GM12878 (cell line): ENCODE results near the gene MAML3. TPM values are rescaled to one million over a fixed set of nuclear protein-coding genes. Genes with fewer than 3 reads are reported as not detected.

Experiments
- ATAC-seq: fragments of 200-7000 bp; cut with Tn5 transposase; 3 replicates; pipeline ENCODE4 v1.9.1; 2020; ENCODE audit warnings: mild to moderate bottlenecking, moderate library complexity
- BruUV-seq: library from RNA; stranded (reverse); fragments of 400-500 nt; replicated peaks from 2 replicates; lab custom pipeline; 2021; lab: Mats Ljungman, UMichigan
- CTCF ChIA-PET: fragments of 300-600 bp; sonication (Branson Sonifier 250); formaldehyde crosslinking; extraction: SDS; loops from one replicate; lab custom pipeline; 2021; ENCODE audit warnings: inconsistent platforms; lab: Yijun Ruan, JAX
- POLR2A ChIA-PET: fragments of 350-600 bp; formaldehyde crosslinking; extraction: SDS; loops from one replicate; lab custom pipeline; 2021; ENCODE audit warnings: inconsistent platforms; lab: Charles Lee
- RAD21 ChIA-PET: fragments of 300-600 bp; sonication (Branson Sonifier 250); formaldehyde crosslinking; loops from one replicate; lab custom pipeline; 2023; ENCODE audit warnings: antibody characterized with exemption; ENCODE audit not compliant: unreplicated experiment; lab: Charles Lee
- SMC1A ChIA-PET: fragments of 300-600 bp; sonication (Branson Sonifier 250); formaldehyde crosslinking; loops from one replicate; lab custom pipeline; 2023; ENCODE audit not compliant: unreplicated experiment, uncharacterized antibody; lab: Charles Lee
- DNase-seq: peaks from one replicate; pipeline ENCODE4 v3.0.0-alpha.2; 2011; ENCODE audit warnings: low read depth, low spot score
- FAIRE-seq: peaks from 3 replicates; lab custom pipeline; 2011; peaks lifted over from hg19 to GRCh38; lab: Jason Lieb, UNC
- H2AFZ ChIP-seq: 2 replicates; pipeline ENCODE4 v1.6.0; 2011; ENCODE audit warnings: low read depth, low read length, control low read depth; ENCODE audit not compliant: control insufficient read depth
- H3K27ac ChIP-seq: 2 replicates; pipeline ENCODE4 v1.5.1; 2011; ENCODE audit warnings: control low read depth; ENCODE audit not compliant: control insufficient read depth, insufficient read depth
- H3K27me3 ChIP-seq, 2 experiments: replicated peaks in 1 of 2; 2 replicates each; pipeline versions ENCODE4 v1.6.0 to v1.6.1; 2011; ENCODE audit warnings: low read length in 1 of 2; ENCODE audit not compliant: control insufficient read depth in 2 of 2, insufficient read depth in 2 of 2
- H3K36me3 ChIP-seq, 2 experiments: 2 replicates each; pipeline ENCODE4 v1.5.1; 2011; ENCODE audit warnings: low read length in 1 of 2; ENCODE audit not compliant: control insufficient read depth in 2 of 2, insufficient read depth in 2 of 2
- H3K4me1 ChIP-seq: 2 replicates; pipeline ENCODE4 v1.6.1; 2011; ENCODE audit warnings: mild to moderate bottlenecking, low read length, moderate library complexity, mixed read lengths; ENCODE audit not compliant: control insufficient read depth, insufficient read depth
- H3K4me2 ChIP-seq: 2 replicates; pipeline ENCODE4 v1.6.0; 2011; ENCODE audit warnings: control low read depth; ENCODE audit not compliant: control insufficient read depth, insufficient read depth
- H3K4me3 ChIP-seq: fragments of 200-600 bp; sonication (generic); 2 replicates; pipeline ENCODE4 v1.5.1; 2016
- H3K79me2 ChIP-seq: 2 replicates; pipeline ENCODE4 v1.6.0; 2011; ENCODE audit warnings: low read length; ENCODE audit not compliant: control insufficient read depth, insufficient read depth
- H3K9ac ChIP-seq: 2 replicates; pipeline ENCODE4 v1.8.0; 2011; ENCODE audit warnings: low read length, control low read depth, mixed read lengths; ENCODE audit not compliant: control insufficient read depth, insufficient read depth
- H3K9me3 ChIP-seq: replicated peaks from 3 replicates; pipeline ENCODE4 v1.5.1; 2011; ENCODE audit warnings: mild to moderate bottlenecking, low read length; ENCODE audit not compliant: control insufficient read depth, insufficient read depth
- H4K20me1 ChIP-seq: 2 replicates; pipeline ENCODE4 v1.6.0; 2011; ENCODE audit not compliant: control insufficient read depth, insufficient read depth
- CBX5 ChIP-seq: sonication (generic); IDR thresholded peaks from 2 replicates; pipeline ENCODE4 v1.6.1; 2016; ENCODE audit warnings: low read depth, moderate library complexity, mild to moderate bottlenecking, inconsistent platforms
- GABPA ChIP-seq: IDR thresholded peaks from 2 replicates; pipeline ENCODE4 v1.6.1; 2014; ENCODE audit warnings: antibody characterized with exemption, low read depth, mild to moderate bottlenecking, inconsistent platforms
- POLR2AphosphoS2 ChIP-seq: IDR thresholded peaks from 2 replicates; pipeline ENCODE4 v1.6.1; 2011; ENCODE audit warnings: low read depth, mild to moderate bottlenecking, low read length, improper control_type of control experiment, moderate library complexity
- TBL1XR1 ChIP-seq: IDR thresholded peaks from 2 replicates; pipeline ENCODE4 v1.6.1; 2012; ENCODE audit warnings: low read depth, low read length, improper control_type of control experiment
- ZNF207 ChIP-seq: fragments of 450-650 bp; IDR thresholded peaks from 2 replicates; pipeline ENCODE4 v1.6.1; 2014; ENCODE audit warnings: antibody characterized with exemption, mild to moderate bottlenecking, borderline replicate concordance
- ZNF687 ChIP-seq: fragments of 450-650 bp; IDR thresholded peaks from 2 replicates; pipeline ENCODE4 v1.6.1; 2017; ENCODE audit warnings: mild to moderate bottlenecking, moderate library complexity
- WGBS: methylation state at CpG from one replicate; pipeline ENCODE4 v1.1.6; 2016; ENCODE audit warnings: low lambda C conversion rate; ENCODE audit not compliant: insufficient replicate concordance, insufficient coverage; ENCODE audit errors: missing lambda C conversion rate; 5-methylcytosine and 5-hydroxymethylcytosine counted together
- in situ Hi-C: fragments of 300-500 bp; cut with MboI; formaldehyde crosslinking; loops from 9 replicates; pipeline ENCODE4 v1.14.3; 2018; ENCODE audit warnings: mixed read lengths
- intact Hi-C: fragments of 100-400 bp; cut with micrococcal nuclease; formaldehyde crosslinking; loops from one replicate; pipeline ENCODE4 v1.14.2; 2022; ENCODE audit not compliant: unreplicated experiment
- polyA plus RNA-seq, 11 experiments: library from polyadenylated mRNA; depleted of rRNA in 4 of 11; unstranded in 6 of 11; stranded (reverse) in 5 of 11; fragments of >200 nt; fragmentation: Nextera tagmentation in 4 of 11; fragmentation: Illumina TruSeq in 1 of 11; extraction: Ambion mirVana in 4 of 11; extraction: Trizol in 1 of 11; gene quantifications; 1 replicate in 1 of 11; 2 replicates in 10 of 11; pipeline versions ENCODE4 v1.2.1 to v1.2.3, GENCODE V29; 2011 to 2016; ENCODE audit warnings: inconsistent platforms in 2 of 11, missing spikeins in 2 of 11, low read depth in 1 of 11
- total RNA-seq, 4 experiments: library from RNA; depleted of rRNA in 3 of 4; stranded (reverse); fragments of >200 nt in 3 of 4; fragmentation: Illumina TruSeq in 1 of 4; extraction: Trizol in 1 of 4; gene quantifications; 2 replicates each; pipeline versions ENCODE4 v1.2.1 to v1.2.3, GENCODE V29; 2013 to 2021

MAML3 gene
- total and polyA plus RNA-seq, 10 of the 15 experiments (the other 5 are each of a cell fraction or from before 2014, with no cell fraction given) = under 0.01 to 0.53 (median 0.06) TPM; not detected in 2

DNA sequence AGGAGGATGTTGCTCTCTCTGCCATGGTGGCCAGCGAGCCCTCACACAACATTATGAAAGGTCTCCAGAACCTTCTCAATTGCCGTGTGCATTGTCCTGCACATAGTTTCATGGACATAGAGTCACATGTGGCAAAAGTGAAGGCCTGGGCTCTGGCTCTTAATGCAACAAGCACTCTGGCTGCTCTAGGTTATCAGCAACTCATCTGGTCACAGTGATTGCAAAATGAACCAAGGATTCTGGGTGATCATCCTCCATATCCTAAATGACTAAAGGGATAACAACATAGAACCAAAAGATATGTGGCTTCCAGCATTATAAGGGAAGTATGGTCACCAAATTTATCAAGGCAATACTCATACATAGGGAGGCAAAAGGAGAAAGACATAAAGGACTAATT, 313.2 kb downstream of the MAML3 start:
- intact Hi-C loops = no loop called here
- Histone ChIP-seq H3K9me3 (no peaks in the 10 kb centered on the region), H3K4me2 (no peak overlapping the region), H4K20me1 (no peaks in the 10 kb centered on the region), H3K27me3 (peaks cover 0 to 2% of the 10 kb centered on the region in 2 experiments; a peak in 2 of 4 replicates), H3K79me2 (no peaks in the 10 kb centered on the region), H3K36me3 (no peaks in the 10 kb centered on the region), H3K27ac (no peak overlapping the region), H3K4me3 (no peak overlapping the region), H3K4me1 (no peaks in the 10 kb centered on the region), H3K9ac (no peak overlapping the region), H2AFZ (no peak overlapping the region)
- ATAC-seq = no peak
- ChIA-PET SMC1A (no interaction called here), POLR2A (no interaction called here), RAD21 (no interaction called here), CTCF (no interaction called here)
- DNase-seq = no peak
- BruUV-seq = no TSS peak
- in situ Hi-C loops = no loop called here
- 27% methylated on average over 2 of the region's 2 CpGs for WGBS
- TF ChIP-seq ZNF687 (no peak), ZNF207 (no peak), POLR2AphosphoS2 (no peak), GABPA (no peak), CBX5 (no peak), TBL1XR1 (no peak)
- FAIRE-seq = no peak
